ENCODE results near the gene IGSF11. TPM values are rescaled to one million over a fixed set of nuclear protein-coding genes. Genes with fewer than 3 reads are reported as not detected.

Gene IGSF11
- total and polyA plus RNA-seq, 9 of the 15 experiments (the other 6 are each of a cell fraction or from before 2014, with no cell fraction given), result 1.2 to 2.8 (median 1.7) TPM

DNA sequence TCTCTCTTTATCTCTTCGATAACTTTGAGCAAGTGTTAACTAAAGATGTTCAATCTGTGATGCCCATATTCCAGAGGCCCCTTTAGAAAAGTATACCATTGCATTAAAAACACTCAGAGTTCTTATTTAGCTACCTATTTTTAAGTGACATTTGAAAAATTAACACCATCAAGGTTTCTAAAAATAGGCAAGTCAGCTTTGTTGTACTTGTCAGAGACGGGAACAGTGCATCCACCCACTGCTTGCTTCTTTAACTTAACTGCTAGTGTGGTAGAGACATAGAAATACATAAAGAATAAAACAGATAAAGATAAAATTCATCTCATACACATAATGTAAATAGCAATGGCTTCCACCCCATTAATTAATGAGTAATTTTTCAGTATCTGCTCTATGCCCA lies 66.0 kb downstream of the IGSF11 start (continued):
- TF ChIP-seq ZKSCAN1 (IDR thresholded peaks at IDR 0.05; ENCODE audit: low read depth, low read length) (no peak), ZNF644 (tag; IDR thresholded peaks at IDR 0.05; ENCODE audit: low read depth) (no peak), MBD2 (IDR thresholded peaks at IDR 0.05; ENCODE audit: borderline replicate concordance, low read depth) (no peak), ZBED1 (IDR thresholded peaks at IDR 0.05) (no peak), ZNF583 (CRISPR knock-in tag; IDR thresholded peaks at IDR 0.05) (no peak), PHF8 (IDR thresholded peaks at IDR 0.05; ENCODE audit: borderline replicate concordance, low read length) (no peak)

DNA sequence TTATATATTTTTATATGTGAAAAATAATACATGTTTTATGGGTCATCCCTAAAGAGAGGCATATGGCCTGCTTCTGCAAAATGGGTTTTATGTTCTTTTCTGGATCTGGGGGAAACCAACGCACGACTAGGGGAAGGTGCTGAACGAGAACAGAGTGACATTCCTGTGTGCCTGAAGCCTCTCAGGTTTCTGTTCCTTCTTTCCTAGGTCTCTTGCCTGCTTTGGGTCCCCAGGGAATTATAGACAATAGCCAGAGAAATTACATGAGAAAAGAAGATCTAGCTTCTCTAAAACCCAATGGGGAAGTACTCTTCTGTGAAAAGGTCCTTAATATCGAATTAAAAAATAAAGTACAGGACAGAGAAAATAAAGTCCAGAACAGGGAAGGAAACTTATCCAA lies 66.5 kb downstream of the IGSF11 start:
- no peaks in the 10 kb centered on the region for H3K4me1 ChIP-seq (replicated peaks in 1 of 2; ENCODE audit: control insufficient read depth in 2 of 2, insufficient read depth in 2 of 2, low read length in 2 of 2)
- in situ Hi-C loops (cut with MboI) (no loop called here), intact Hi-C loops (cut with micrococcal nuclease) (no loop called here)
- no peaks in the 10 kb centered on the region for H3K27me3 ChIP-seq (ENCODE audit: control insufficient read depth in 2 of 2, insufficient read depth in 2 of 2, low read length in 2 of 2)
- BruUV-seq (replicated peaks), result no TSS peak
- no peak overlapping the region for H3K9ac ChIP-seq (ENCODE audit: insufficient read depth in 1 of 2, low read depth in 2 of 2, low read length in 2 of 2)
- no peak overlapping the region for H3K4me3 ChIP-seq
- no peak overlapping the region for H2AFZ ChIP-seq (ENCODE audit: low read depth, low read length)
- DNase-seq (ENCODE audit: extremely low read depth in 1 of 4, low spot score in 3 of 4) (no peak), ATAC-seq (no peak), FAIRE-seq (no peak)
- WGBS (ENCODE audit: insufficient coverage, low coverage, missing lambda C conversion rate), result 36% methylated on average over 4 of the region's 4 CpGs
- CTCF ChIA-PET (ENCODE audit: low intra/inter-chr PET ratio), result no interaction called here
- no peaks in the 10 kb centered on the region for H3K36me3 ChIP-seq (ENCODE audit: control insufficient read depth, insufficient read depth, low read length)
- POLR2A ChIA-PET, result interaction anchor here (0.8 kb wide), 1 partner anchor 10 kb away, joined by 3 read pairs; no protein-coding TSS in a partner anchor
- no peak overlapping the region for H3K27ac ChIP-seq (ENCODE audit: extremely low read depth, low read depth, low read length)
- H4K20me1 ChIP-seq (replicated peaks; ENCODE audit: control insufficient read depth, insufficient read depth, low read length), result no peaks in the 10 kb centered on the region
- TF ChIP-seq NELFE (IDR thresholded peaks at IDR 0.05; ENCODE audit: insufficient read depth, insufficient read length) (no peak), ZNF143 (CRISPR knock-in tag; IDR thresholded peaks at IDR 0.05) (no peak), ZMIZ1 (IDR thresholded peaks at IDR 0.05; ENCODE audit: low read depth in 2 of 2, low read length in 2 of 2) (no peak), POLR2A (conservative IDR thresholded peaks at IDR 0.05) (no peak), SIX5 (IDR thresholded peaks at IDR 0.05; ENCODE audit: borderline replicate concordance in 1 of 2, insufficient read depth in 1 of 2, low read depth in 1 of 2, low read length in 2 of 2) (no peak), ZNF384 (IDR thresholded peaks at IDR 0.05; ENCODE audit: low read depth, low read length) (no peak), SNIP1 (IDR thresholded peaks at IDR 0.05; ENCODE audit: low read depth) (no peak)
- H3K9me3 ChIP-seq (replicated peaks; ENCODE audit: control insufficient read depth, insufficient read depth, low read depth, low read length), result no peaks in the 10 kb centered on the region
- no peaks in the 10 kb centered on the region for H3K79me2 ChIP-seq (ENCODE audit: control insufficient read depth, insufficient read depth, low read length)
- H3K9me1 ChIP-seq (ENCODE audit: control insufficient read depth, insufficient read depth, low read length), result no peaks in the 10 kb centered on the region
- no peak overlapping the region for H3K4me2 ChIP-seq (ENCODE audit: insufficient read depth, low read length)
